ENCODE measurements around the gene CDT1.

- TF ChIP-seq YY1 (IDR thresholded peaks at IDR 0.05; ENCODE audit: insufficient read depth, insufficient read length) (no peak), ZNF274 (IDR thresholded peaks at IDR 0.05; ENCODE audit: low read depth, low read length) (no peak), SUZ12 (IDR thresholded peaks at IDR 0.05; ENCODE audit: extremely low read depth, insufficient read depth, insufficient read length) (no peak)
Observed at GRCh38 chr16:88792668-88793250, 10.8 kb upstream of the CDT1 start.

Data from NT2/D1 (cell line).